Muscle layer of colon (tissue), 2 donors: ENCODE data around the gene CARTPT.

Experiments
- H3K27ac ChIP-seq: one replicate; pipeline ENCODE4 v1.7.0; 2013; ENCODE audit warnings: low read depth, mild to moderate bottlenecking, low read length, moderate library complexity
- H3K27me3 ChIP-seq, 2 donors: one replicate each; pipeline ENCODE4 v1.7.0; 2013; ENCODE audit warnings: low read length in 2 of 2, mild to moderate bottlenecking in 2 of 2; ENCODE audit not compliant: insufficient read depth in 2 of 2, control insufficient read depth in 1 of 2
- H3K36me3 ChIP-seq: one replicate; pipeline ENCODE4 v1.7.0; 2013; ENCODE audit warnings: mild to moderate bottlenecking, low read length; ENCODE audit not compliant: insufficient read depth
- H3K4me1 ChIP-seq: one replicate; pipeline ENCODE4 v1.7.0; 2013; ENCODE audit warnings: mild to moderate bottlenecking, low read length; ENCODE audit not compliant: insufficient read depth
- H3K4me3 ChIP-seq, 2 donors: one replicate each; pipeline ENCODE4 v1.7.0; 2013; ENCODE audit warnings: low read length in 2 of 2, low read depth in 1 of 2, mild to moderate bottlenecking in 1 of 2, moderate library complexity in 1 of 2
- H3K9ac ChIP-seq: one replicate; pipeline ENCODE4 v1.7.0; 2013; ENCODE audit warnings: low read length
- H3K9me3 ChIP-seq: one replicate; pipeline ENCODE4 v1.7.0; 2013; ENCODE audit warnings: mild to moderate bottlenecking, low read length
- donor health status: abdominal sarcoma.
- donor health status: Adenocarcinoma of cecum.

CARTPT gene

DNA sequence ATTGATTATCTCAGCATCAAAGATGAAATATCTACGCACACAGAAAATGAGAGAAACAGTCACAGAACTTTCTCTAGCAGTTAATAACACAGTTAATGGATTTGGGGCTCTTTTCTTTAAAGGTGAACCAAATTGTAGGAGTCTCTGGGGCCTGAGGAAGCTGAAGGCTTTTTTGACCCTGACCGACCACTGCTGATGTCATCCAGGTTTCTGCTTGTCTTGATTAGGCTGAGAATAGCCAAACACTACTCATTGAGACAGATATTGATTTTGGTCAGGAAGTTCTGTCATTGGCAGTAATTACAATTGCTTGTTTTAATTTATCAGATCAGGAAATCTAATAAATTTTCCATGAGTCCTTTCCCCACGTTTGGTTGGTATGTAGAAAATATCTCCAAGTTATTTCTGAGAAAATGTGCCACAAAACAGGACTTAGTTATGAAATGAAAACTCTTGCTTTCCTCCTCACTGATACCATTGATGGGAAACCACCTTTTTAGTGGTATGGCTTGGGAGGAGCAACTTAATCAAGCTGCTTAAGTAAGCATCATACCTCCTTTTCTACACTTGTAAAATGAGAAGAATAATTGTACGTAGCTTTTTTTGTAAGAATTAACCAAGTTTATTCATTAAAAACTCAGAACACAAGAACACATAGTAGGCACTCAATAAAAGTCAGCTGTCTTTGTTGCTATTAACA lies 19.7 kb downstream of the CARTPT start:
- H3K4me3 ChIP-seq, result no peak overlapping the region
- H3K27ac ChIP-seq, result no peak overlapping the region
- no peaks in the 10 kb centered on the region for H3K36me3 ChIP-seq
- H3K27me3 ChIP-seq, result no peaks in the 10 kb centered on the region
- no peaks in the 10 kb centered on the region for H3K4me1 ChIP-seq
- H3K9ac ChIP-seq, result no peak overlapping the region
- H3K9me3 ChIP-seq, result no peaks in the 10 kb centered on the region

GRCh38 chr5:71740015-71740753 lies 21.1 kb downstream of the CARTPT start:
- no peak overlapping the region for H3K9ac ChIP-seq
- H3K36me3 ChIP-seq, result no peaks in the 10 kb centered on the region
- H3K4me1 ChIP-seq, result no peaks in the 10 kb centered on the region
- no peak overlapping the region for H3K4me3 ChIP-seq
- H3K27me3 ChIP-seq, result no peaks in the 10 kb centered on the region
- no peak overlapping the region for H3K27ac ChIP-seq
- H3K9me3 ChIP-seq, result no peaks in the 10 kb centered on the region

DNA sequence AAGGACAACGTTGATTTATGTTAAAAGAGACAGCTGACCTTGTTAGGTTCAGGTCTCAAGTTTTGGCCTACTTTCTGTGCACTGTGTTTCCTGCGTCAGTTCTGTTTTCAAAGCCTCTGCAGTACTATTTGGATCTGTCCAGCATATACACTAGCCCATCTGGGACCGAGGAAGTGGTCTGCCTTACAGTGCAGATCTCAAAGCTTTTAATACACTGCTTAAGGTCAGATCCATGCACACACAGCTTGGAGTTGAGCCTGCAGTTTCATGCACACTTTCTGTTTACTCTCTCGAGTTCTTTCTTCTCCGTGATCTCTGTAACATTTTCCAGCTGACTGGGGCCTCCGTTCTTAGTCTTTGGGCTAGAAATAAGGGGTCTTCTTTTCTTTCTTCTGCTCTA lies 24.1 kb downstream of the CARTPT start:
- Histone ChIP-seq H3K4me3 (no peak overlapping the region), H3K27ac (no peak overlapping the region)

DNA sequence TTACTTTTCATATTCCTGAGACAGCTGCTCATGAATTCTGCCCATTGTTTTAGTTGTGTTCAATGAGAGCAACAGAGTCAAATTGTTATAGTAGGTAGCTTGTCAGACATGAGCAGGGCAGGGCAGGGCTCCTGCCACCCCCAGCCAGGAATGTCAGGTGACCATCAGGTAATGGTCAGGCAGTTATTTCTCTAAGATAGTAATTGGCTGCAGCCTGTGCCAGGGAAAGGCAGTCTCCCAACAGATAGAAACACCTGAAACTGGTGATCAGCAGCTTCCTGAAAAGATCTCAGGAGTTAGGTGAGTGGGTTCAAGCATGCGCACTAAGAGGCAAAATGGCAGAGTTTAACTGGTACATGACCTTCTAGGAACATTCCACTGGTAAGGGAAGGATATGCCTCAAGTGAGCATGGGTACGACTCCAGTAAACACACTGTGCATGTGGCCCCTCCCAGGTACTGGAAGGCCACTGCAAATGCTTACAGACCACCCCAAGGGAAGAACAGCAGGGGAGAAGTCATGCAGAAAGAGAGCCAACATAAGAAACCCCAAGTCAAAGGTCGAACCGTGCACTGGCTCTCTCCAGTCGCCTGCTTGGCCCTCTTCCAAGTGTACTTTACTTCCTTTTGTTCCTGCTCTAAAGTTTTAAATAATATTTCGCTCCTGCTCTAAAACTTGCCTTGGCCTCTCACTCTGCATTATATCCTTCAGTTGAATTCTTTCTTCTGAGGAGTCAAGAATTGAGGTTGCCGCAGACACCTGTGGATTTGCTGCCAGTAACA lies 25.1 kb downstream of the CARTPT start:
- no peak overlapping the region for H3K27ac ChIP-seq
- no peaks in the 10 kb centered on the region for H3K27me3 ChIP-seq
- H3K4me1 ChIP-seq, result no peaks in the 10 kb centered on the region
- H3K9ac ChIP-seq, result no peak overlapping the region
- H3K4me3 ChIP-seq, result no peak overlapping the region
- no peaks in the 10 kb centered on the region for H3K9me3 ChIP-seq
- H3K36me3 ChIP-seq, result no peaks in the 10 kb centered on the region

More for the DNA sequence above, 24.1 kb downstream of the CARTPT start:
- Histone ChIP-seq H3K9ac (no peak overlapping the region), H3K27me3 (no peaks in the 10 kb centered on the region), H3K9me3 (no peaks in the 10 kb centered on the region), H3K4me1 (no peaks in the 10 kb centered on the region), H3K36me3 (no peaks in the 10 kb centered on the region)

- no peak overlapping the region for H3K9ac ChIP-seq
- no peaks in the 10 kb centered on the region for H3K27me3 ChIP-seq
- H3K4me3 ChIP-seq, result no peak overlapping the region
- H3K27ac ChIP-seq, result no peak overlapping the region
- no peaks in the 10 kb centered on the region for H3K36me3 ChIP-seq
- no peaks in the 10 kb centered on the region for H3K4me1 ChIP-seq
- no peaks in the 10 kb centered on the region for H3K9me3 ChIP-seq
Observed at GRCh38 chr5:71747182-71747581, 28.1 kb downstream of the CARTPT start.

GRCh38 chr5:71748360-71748759 lies 29.3 kb downstream of the CARTPT start:
- Histone ChIP-seq H3K9me3 (no peaks in the 10 kb centered on the region), H3K27me3 (no peaks in the 10 kb centered on the region), H3K9ac (no peak overlapping the region), H3K36me3 (no peaks in the 10 kb centered on the region), H3K27ac (no peak overlapping the region), H3K4me3 (no peak overlapping the region), H3K4me1 (no peaks in the 10 kb centered on the region)

DNA sequence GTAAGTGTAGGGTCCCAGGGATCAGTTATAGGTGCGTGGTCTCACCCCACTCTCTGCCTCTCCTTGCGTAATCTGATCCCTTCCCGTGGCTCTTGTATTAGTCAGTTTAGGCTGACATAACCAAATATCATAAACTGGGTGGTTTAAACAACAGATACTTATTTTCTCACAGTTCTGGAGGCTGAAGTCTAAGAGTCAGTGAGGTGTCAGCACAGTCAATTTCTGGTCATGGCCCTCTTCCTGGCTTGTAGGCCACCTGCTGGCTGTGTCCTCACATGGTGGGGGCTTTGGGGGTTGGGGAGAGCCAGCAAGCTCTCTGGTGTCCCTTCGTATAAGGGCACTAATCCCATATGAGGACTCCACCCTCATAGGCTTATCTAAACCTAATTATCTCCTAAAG lies 32.3 kb downstream of the CARTPT start:
- H3K27me3 ChIP-seq, result no peaks in the 10 kb centered on the region
- no peak overlapping the region for H3K9ac ChIP-seq
- no peaks in the 10 kb centered on the region for H3K9me3 ChIP-seq
- no peak overlapping the region for H3K4me3 ChIP-seq
- no peaks in the 10 kb centered on the region for H3K36me3 ChIP-seq
- no peak overlapping the region for H3K27ac ChIP-seq
- no peaks in the 10 kb centered on the region for H3K4me1 ChIP-seq

GRCh38 chr5:71752441-71753190 lies 33.5 kb downstream of the CARTPT start:
- H3K36me3 ChIP-seq, result no peaks in the 10 kb centered on the region
- no peak overlapping the region for H3K4me3 ChIP-seq
- H3K27me3 ChIP-seq, result no peaks in the 10 kb centered on the region
- peaks cover 3% of the 10 kb centered on the region for H3K4me1 ChIP-seq
- no peak overlapping the region for H3K27ac ChIP-seq
- no peak overlapping the region for H3K9ac ChIP-seq
- no peaks in the 10 kb centered on the region for H3K9me3 ChIP-seq

DNA sequence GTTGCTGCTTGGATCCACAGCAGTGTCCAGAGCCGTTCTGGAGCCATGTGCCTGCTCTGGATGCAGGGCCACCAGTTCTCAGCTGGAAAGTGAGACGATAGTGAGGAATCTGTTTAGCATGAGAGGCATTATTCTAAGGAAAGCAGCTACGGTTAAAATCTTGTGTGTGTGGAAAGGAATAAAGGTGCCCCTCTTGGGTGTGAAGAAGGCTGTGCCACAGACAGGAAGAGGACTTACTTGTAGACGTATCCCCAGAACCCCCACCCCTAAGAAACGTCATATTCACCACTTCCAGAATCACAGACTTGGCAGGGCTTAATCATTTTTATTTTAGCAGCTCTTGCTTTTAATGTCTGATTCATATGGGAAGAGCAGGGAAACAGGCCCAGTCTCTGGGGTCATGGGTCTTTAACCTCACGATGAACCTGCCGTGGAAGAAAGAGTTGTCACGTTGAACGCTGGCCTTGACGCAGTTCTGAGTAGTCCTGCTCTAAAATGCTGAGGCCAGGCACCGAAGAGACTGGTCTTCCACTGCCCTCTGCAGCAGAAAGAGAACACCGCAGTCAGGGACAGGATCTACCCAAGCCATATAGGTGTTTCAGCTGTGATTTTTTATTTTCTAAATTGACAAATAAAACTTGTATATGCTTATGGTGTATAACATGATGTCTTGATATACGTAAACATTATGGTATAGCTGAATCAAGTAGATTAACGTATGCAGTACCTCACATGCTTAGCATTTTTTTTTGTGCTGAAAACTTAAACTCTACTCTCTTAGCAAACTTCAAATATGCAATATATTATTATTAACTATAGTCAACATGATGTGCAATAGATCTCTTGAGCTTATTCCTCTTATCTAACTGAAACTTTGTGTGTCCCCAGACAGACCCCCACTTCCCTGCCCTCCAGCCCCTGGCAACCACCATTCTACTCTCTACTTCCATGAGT lies 38.8 kb downstream of the CARTPT start:
- Histone ChIP-seq H3K9me3 (no peaks in the 10 kb centered on the region), H3K9ac (peak overlapping the region; percentile 30), H3K27me3 (no peaks in the 10 kb centered on the region), H3K4me3 (peak overlapping the region; percentile 32 to 38), H3K27ac (no peak overlapping the region), H3K4me1 (peaks cover 7% of the 10 kb centered on the region), H3K36me3 (no peaks in the 10 kb centered on the region)

- no peak overlapping the region for H3K27ac ChIP-seq
- H3K9me3 ChIP-seq, result no peaks in the 10 kb centered on the region
- no peak overlapping the region for H3K4me3 ChIP-seq
- no peak overlapping the region for H3K9ac ChIP-seq
- H3K36me3 ChIP-seq, result no peaks in the 10 kb centered on the region
- H3K27me3 ChIP-seq, result no peaks in the 10 kb centered on the region
- peaks cover 1% of the 10 kb centered on the region for H3K4me1 ChIP-seq
Observed at GRCh38 chr5:71762826-71763225, 43.8 kb downstream of the CARTPT start.
